Activated naive CD4-positive, alpha-beta T cell treated with anti-CD3 and anti-CD28 coated beads, Interleukin-2, amount 10 ng/mL, durations not matched to agents 7 days and 5 days (primary cell): ENCODE results near the gene JAZF1.

Experiments used
- CTCF ChIA-PET: fragments of 350-600 bp; sonication (Branson Sonifier 250); formaldehyde crosslinking; loops from one replicate; lab custom pipeline; 2021; ENCODE audit warnings: antibody characterized with exemption; lab: Charles Lee
- DNase-seq: peaks from one replicate; pipeline ENCODE4 v3.0.0-alpha.2; 2020
- H3K27ac Mint-ChIP-seq: one replicate; pipeline ENCODE4 v1.8.0; 2021; ENCODE audit warnings: mild to moderate bottlenecking, moderate library complexity, mixed read lengths
- H3K27me3 Mint-ChIP-seq: one replicate; pipeline ENCODE4 v1.8.0; 2021; ENCODE audit warnings: mild to moderate bottlenecking, mixed read lengths
- H3K36me3 Mint-ChIP-seq: one replicate; pipeline ENCODE4 v1.8.0; 2021; ENCODE audit warnings: mixed read lengths
- H3K4me1 Mint-ChIP-seq: one replicate; pipeline ENCODE4 v1.8.0; 2021; ENCODE audit warnings: mixed read lengths
- H3K4me3 Mint-ChIP-seq: one replicate; pipeline ENCODE4 v1.8.0; 2021; ENCODE audit warnings: mild to moderate bottlenecking, moderate library complexity, mixed read lengths
- H3K9me3 Mint-ChIP-seq: one replicate; pipeline ENCODE4 v1.8.0; 2021; ENCODE audit warnings: mixed read lengths

Gene JAZF1

GRCh38 chr7:28108747-28109146 lies 71.8 kb downstream of the JAZF1 start:
- peaks cover 3% of the 10 kb centered on the region for H3K27me3 Mint-ChIP-seq

GRCh38 chr7:28107960-28108359 lies 72.6 kb downstream of the JAZF1 start:
- Mint-ChIP-seq H3K27me3 (peaks cover 3% of the 10 kb centered on the region), H3K36me3 (no peaks in the 10 kb centered on the region), H3K4me3 (no peak overlapping the region), H3K4me1 (no peaks in the 10 kb centered on the region), H3K27ac (no peak overlapping the region), H3K9me3 (no peaks in the 10 kb centered on the region)
- no peak for DNase-seq
- CTCF ChIA-PET = no interaction called here

More at GRCh38 chr7:28108747-28109146, 71.8 kb downstream of the JAZF1 start:
- Mint-ChIP-seq H3K36me3 (no peaks in the 10 kb centered on the region), H3K27ac (no peak overlapping the region), H3K4me3 (no peak overlapping the region), H3K4me1 (no peaks in the 10 kb centered on the region), H3K9me3 (no peaks in the 10 kb centered on the region)
- DNase-seq = no peak
- CTCF ChIA-PET = no interaction called here

- no peaks in the 10 kb centered on the region for H3K36me3 Mint-ChIP-seq
- H3K4me3 Mint-ChIP-seq = no peak overlapping the region
- H3K9me3 Mint-ChIP-seq = no peaks in the 10 kb centered on the region
- no peak overlapping the region for H3K27ac Mint-ChIP-seq
- CTCF ChIA-PET = no interaction called here
- no peaks in the 10 kb centered on the region for H3K4me1 Mint-ChIP-seq
- DNase-seq = no peak
- peaks cover 3% of the 10 kb centered on the region for H3K27me3 Mint-ChIP-seq
These were observed 74.2 kb downstream of the JAZF1 start for GRCh38 chr7:28106321-28106829.

- no peaks in the 10 kb centered on the region for H3K9me3 Mint-ChIP-seq
- H3K4me1 Mint-ChIP-seq = no peaks in the 10 kb centered on the region
- DNase-seq = no peak
- peaks cover 1% of the 10 kb centered on the region for H3K27me3 Mint-ChIP-seq
- no peaks in the 10 kb centered on the region for H3K36me3 Mint-ChIP-seq
- no peak overlapping the region for H3K27ac Mint-ChIP-seq
- H3K4me3 Mint-ChIP-seq = no peak overlapping the region
- CTCF ChIA-PET = interaction anchor here (0.9 to 1.1 kb wide), 2 partner anchors 9 to 12 kb away, joined by 4 to 6 read pairs; no protein-coding TSS in a partner anchor
These were observed 75.4 kb downstream of the JAZF1 start for GRCh38 chr7:28105234-28105633.

GRCh38 chr7:28104811-28105210 lies 75.8 kb downstream of the JAZF1 start:
- Mint-ChIP-seq H3K27me3 (no peaks in the 10 kb centered on the region), H3K4me1 (no peaks in the 10 kb centered on the region), H3K36me3 (no peaks in the 10 kb centered on the region), H3K27ac (no peak overlapping the region), H3K4me3 (no peak overlapping the region), H3K9me3 (no peaks in the 10 kb centered on the region)
- CTCF ChIA-PET = interaction anchor here (0.9 to 1.1 kb wide), 2 partner anchors 8 to 11 kb away, joined by 4 to 6 read pairs; no protein-coding TSS in a partner anchor
- DNase-seq = no peak

GRCh38 chr7:28104041-28104541 lies 76.5 kb downstream of the JAZF1 start:
- Mint-ChIP-seq H3K27ac (no peak overlapping the region), H3K4me1 (no peaks in the 10 kb centered on the region), H3K9me3 (no peaks in the 10 kb centered on the region), H3K27me3 (no peaks in the 10 kb centered on the region), H3K36me3 (no peaks in the 10 kb centered on the region), H3K4me3 (no peak overlapping the region)
- CTCF ChIA-PET = no interaction called here
- no peak for DNase-seq

GRCh38 chr7:28102797-28103196 lies 77.8 kb downstream of the JAZF1 start:
- no peak overlapping the region for H3K4me3 Mint-ChIP-seq
- H3K36me3 Mint-ChIP-seq = no peaks in the 10 kb centered on the region
- CTCF ChIA-PET = interaction anchor here (1.5 to 1.9 kb wide), 2 partner anchors 9 to 11 kb away, joined by 3 to 4 read pairs; no protein-coding TSS in a partner anchor
- H3K27ac Mint-ChIP-seq = no peak overlapping the region
- H3K4me1 Mint-ChIP-seq = no peaks in the 10 kb centered on the region
- DNase-seq = no peak
- no peaks in the 10 kb centered on the region for H3K9me3 Mint-ChIP-seq
- H3K27me3 Mint-ChIP-seq = no peaks in the 10 kb centered on the region

- no peaks in the 10 kb centered on the region for H3K27me3 Mint-ChIP-seq
- CTCF ChIA-PET = interaction anchor here (0.7 to 5.5 kb wide), 20 partner anchors 9 to 901 kb away, joined by 3 to 43 read pairs (median 4); no protein-coding TSS in a partner anchor
- no peaks in the 10 kb centered on the region for H3K9me3 Mint-ChIP-seq
- H3K36me3 Mint-ChIP-seq = no peaks in the 10 kb centered on the region
- H3K27ac Mint-ChIP-seq = no peak overlapping the region
- H3K4me1 Mint-ChIP-seq = no peaks in the 10 kb centered on the region
- no peak overlapping the region for H3K4me3 Mint-ChIP-seq
- DNase-seq = peak; percentile 45
These were observed 83.9 kb downstream of the JAZF1 start for GRCh38 chr7:28096713-28097112.

GRCh38 chr7:28095231-28095630 lies 85.4 kb downstream of the JAZF1 start:
- Mint-ChIP-seq H3K9me3 (no peaks in the 10 kb centered on the region), H3K27ac (no peak overlapping the region), H3K4me3 (no peak overlapping the region), H3K36me3 (no peaks in the 10 kb centered on the region), H3K27me3 (no peaks in the 10 kb centered on the region), H3K4me1 (no peaks in the 10 kb centered on the region)
- no peak for DNase-seq
- CTCF ChIA-PET = interaction anchor here (3.5 to 5.5 kb wide), 3 partner anchors 8 to 35 kb away, joined by 14 to 43 read pairs (median 18); no protein-coding TSS in a partner anchor

- Mint-ChIP-seq H3K27ac (no peak overlapping the region), H3K4me1 (peaks cover 2% of the 10 kb centered on the region), H3K9me3 (no peaks in the 10 kb centered on the region), H3K4me3 (no peak overlapping the region), H3K36me3 (no peaks in the 10 kb centered on the region), H3K27me3 (no peaks in the 10 kb centered on the region)
- CTCF ChIA-PET = interaction anchor here (0.7 to 5.5 kb wide), 14 partner anchors 8 to 898 kb away, joined by 3 to 43 read pairs (median 4); no protein-coding TSS in a partner anchor
- DNase-seq = peak; percentile 62
These were observed 86.9 kb downstream of the JAZF1 start for GRCh38 chr7:28093623-28094232.

GRCh38 chr7:28091190-28091589 lies 89.4 kb downstream of the JAZF1 start:
- Mint-ChIP-seq H3K27ac (no peak overlapping the region), H3K4me1 (peaks cover 3% of the 10 kb centered on the region), H3K9me3 (no peaks in the 10 kb centered on the region), H3K27me3 (no peaks in the 10 kb centered on the region), H3K36me3 (no peaks in the 10 kb centered on the region), H3K4me3 (no peak overlapping the region)
- CTCF ChIA-PET = no interaction called here
- DNase-seq = no peak

- no peak overlapping the region for H3K27ac Mint-ChIP-seq
- no peak overlapping the region for H3K4me3 Mint-ChIP-seq
- CTCF ChIA-PET = interaction anchor here (2.7 kb wide), 1 partner anchor 8 kb away, joined by 14 read pairs; no protein-coding TSS in a partner anchor
- H3K9me3 Mint-ChIP-seq = no peaks in the 10 kb centered on the region
- no peaks in the 10 kb centered on the region for H3K36me3 Mint-ChIP-seq
- no peak for DNase-seq
- peaks cover 3% of the 10 kb centered on the region for H3K4me1 Mint-ChIP-seq
- no peaks in the 10 kb centered on the region for H3K27me3 Mint-ChIP-seq
These were observed 91.5 kb downstream of the JAZF1 start for GRCh38 chr7:28088901-28089714.

GRCh38 chr7:28088032-28088431 lies 92.6 kb downstream of the JAZF1 start:
- H3K27me3 Mint-ChIP-seq = no peaks in the 10 kb centered on the region
- H3K27ac Mint-ChIP-seq = no peak overlapping the region
- peaks cover 3% of the 10 kb centered on the region for H3K4me1 Mint-ChIP-seq
- CTCF ChIA-PET = interaction anchor here (2.7 kb wide), 1 partner anchor 9 kb away, joined by 14 read pairs; no protein-coding TSS in a partner anchor
- DNase-seq = no peak
- no peaks in the 10 kb centered on the region for H3K36me3 Mint-ChIP-seq
- no peaks in the 10 kb centered on the region for H3K9me3 Mint-ChIP-seq
- H3K4me3 Mint-ChIP-seq = no peak overlapping the region

GRCh38 chr7:28086198-28086597 lies 94.4 kb downstream of the JAZF1 start:
- CTCF ChIA-PET = interaction anchor here (1.4 to 2.7 kb wide), 3 partner anchors 8 to 24 kb away, joined by 5 to 14 read pairs (median 7); no protein-coding TSS in a partner anchor
- no peak for DNase-seq

More at GRCh38 chr7:28086198-28086597, 94.4 kb downstream of the JAZF1 start:
- Mint-ChIP-seq H3K9me3 (no peaks in the 10 kb centered on the region), H3K27me3 (no peaks in the 10 kb centered on the region), H3K27ac (no peak overlapping the region), H3K4me1 (peaks cover 3% of the 10 kb centered on the region), H3K4me3 (no peak overlapping the region), H3K36me3 (no peaks in the 10 kb centered on the region)
